AG09319 (cell line): Measurements from ENCODE around the gene LUC7L3.

Experiments used
- DNase-seq: peaks from one replicate; pipeline ENCODE4 v3.0.0-alpha.2; 2010; ENCODE audit warnings: low read depth; ENCODE audit errors: extremely low read depth
- TF ChIP-seq, protein P1 (sequence below): IDR thresholded peaks from 2 replicates; pipeline ENCODE4 v1.5.1; 2011; ENCODE audit warnings: low read depth, mild to moderate bottlenecking, inconsistent platforms, low read length, moderate library complexity

LUC7L3 gene

DNA sequence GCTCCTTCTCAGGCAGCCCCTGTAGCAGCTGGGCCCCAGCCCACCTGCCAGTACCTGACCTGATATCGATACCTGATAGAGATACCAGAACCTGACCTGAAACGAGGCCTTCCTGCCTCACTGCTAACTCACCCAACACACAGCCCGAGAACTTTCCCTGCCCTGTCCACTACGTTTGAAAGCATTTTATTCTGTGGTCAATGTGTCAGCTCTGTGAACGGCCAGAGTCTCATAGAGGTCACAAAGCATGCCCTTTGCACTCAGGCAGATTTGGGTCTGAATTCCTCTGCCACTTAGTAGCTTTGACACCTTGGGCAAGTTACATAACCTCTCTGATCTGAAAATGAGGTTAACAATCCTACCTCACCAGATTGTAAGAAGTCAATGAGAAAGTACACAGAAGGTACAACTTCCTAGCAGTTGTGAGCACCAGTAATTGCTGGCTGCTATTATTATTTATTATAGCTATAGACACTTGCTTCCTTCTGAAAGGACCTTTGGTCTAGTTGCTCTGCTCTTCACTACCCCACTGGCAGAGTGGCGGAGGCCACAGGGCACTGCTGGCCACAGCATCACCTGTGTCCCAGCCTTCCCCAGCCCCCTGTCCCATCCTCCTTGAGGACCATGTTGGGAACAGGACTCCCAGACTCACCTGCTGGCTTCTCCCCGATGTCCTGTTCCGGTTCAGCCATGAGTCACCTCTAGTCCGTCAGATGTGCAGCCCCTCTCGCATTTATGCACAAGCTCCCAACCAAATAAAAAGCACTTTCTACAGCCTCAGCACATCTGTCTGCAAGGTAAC lies 47.0 kb downstream of the LUC7L3 start:
- no peak for DNase-seq

DNA sequence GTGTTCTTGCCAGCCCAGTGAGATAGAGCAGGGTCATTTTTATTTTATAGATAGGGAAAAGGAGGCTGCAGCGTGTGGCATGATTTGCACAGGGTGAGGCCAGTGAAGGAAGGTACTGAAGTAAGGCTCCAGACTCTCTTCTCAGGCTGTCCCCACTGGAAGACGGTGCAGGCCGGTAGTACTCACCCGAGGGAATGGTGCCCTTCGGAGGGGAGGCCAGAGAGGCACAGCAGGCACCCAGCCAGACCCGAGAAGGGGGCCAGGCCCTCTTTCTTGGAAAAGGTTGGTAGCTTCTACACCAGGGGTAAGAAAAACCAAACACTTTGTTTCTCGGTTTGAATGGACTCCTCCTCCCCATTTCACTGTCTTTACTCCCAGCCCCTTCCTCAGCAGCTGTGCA lies 47.6 kb downstream of the LUC7L3 start:
- no peak for DNase-seq
- TF ChIP-seq, protein P1, sequence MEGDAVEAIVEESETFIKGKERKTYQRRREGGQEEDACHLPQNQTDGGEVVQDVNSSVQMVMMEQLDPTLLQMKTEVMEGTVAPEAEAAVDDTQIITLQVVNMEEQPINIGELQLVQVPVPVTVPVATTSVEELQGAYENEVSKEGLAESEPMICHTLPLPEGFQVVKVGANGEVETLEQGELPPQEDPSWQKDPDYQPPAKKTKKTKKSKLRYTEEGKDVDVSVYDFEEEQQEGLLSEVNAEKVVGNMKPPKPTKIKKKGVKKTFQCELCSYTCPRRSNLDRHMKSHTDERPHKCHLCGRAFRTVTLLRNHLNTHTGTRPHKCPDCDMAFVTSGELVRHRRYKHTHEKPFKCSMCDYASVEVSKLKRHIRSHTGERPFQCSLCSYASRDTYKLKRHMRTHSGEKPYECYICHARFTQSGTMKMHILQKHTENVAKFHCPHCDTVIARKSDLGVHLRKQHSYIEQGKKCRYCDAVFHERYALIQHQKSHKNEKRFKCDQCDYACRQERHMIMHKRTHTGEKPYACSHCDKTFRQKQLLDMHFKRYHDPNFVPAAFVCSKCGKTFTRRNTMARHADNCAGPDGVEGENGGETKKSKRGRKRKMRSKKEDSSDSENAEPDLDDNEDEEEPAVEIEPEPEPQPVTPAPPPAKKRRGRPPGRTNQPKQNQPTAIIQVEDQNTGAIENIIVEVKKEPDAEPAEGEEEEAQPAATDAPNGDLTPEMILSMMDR, result no peak

More for the DNA sequence above, 47.0 kb downstream of the LUC7L3 start:
- TF ChIP-seq, protein P1, result no peak

DNA sequence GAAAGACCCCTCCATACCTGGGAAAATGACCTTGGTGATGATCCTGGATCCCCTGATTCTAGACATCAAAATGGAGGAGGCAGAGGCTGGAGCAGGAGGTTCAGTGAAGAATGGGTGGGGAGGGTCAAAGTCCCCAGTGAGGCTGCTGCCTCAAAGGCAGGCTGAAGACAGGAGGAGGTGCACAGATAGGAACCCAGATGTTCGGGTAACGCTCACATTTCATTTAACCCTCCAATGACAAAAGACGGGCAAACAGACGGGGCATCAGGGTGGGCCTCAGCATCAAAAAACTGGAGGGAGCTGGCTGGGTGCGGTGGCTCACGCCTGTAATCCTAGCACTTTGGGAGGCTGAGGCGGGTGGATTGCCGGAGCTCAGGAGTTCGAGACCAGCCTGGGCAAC lies 48.0 kb downstream of the LUC7L3 start, which contains the start of gene ANKRD40CL:
Gene ANKRD40CL, minus strand, starts transcription at position 73 of the 400 bp plus-strand sequence. CDS start 605 bp downstream, outside the sequence.
- no peak for DNase-seq

DNA sequence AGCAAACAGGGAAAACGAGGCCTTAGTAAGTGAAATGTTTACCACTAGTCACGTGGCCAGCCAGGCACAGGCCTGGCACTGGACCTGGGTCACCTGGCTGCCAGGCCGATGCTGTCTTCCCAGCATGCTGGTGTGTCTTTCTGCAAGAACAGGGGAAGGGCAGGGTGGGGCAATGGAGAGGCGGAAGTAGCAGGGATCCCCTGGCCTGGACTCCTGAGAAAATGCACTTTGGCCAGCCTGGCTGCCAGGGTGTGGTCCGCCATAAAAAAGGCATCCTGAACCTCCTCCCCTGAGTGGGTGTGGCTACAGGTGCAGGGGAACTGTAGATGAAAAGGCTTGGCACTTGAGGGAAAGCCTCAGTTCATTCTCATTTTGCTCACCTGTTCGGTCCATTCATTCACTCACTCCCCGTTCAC lies 49.0 kb downstream of the LUC7L3 start:
- no peak for DNase-seq
- TF ChIP-seq, protein P1, result no peak

More for the DNA sequence above, 48.0 kb downstream of the LUC7L3 start, which contains the start of gene ANKRD40CL:
- TF ChIP-seq, protein P1, result no peak

DNA sequence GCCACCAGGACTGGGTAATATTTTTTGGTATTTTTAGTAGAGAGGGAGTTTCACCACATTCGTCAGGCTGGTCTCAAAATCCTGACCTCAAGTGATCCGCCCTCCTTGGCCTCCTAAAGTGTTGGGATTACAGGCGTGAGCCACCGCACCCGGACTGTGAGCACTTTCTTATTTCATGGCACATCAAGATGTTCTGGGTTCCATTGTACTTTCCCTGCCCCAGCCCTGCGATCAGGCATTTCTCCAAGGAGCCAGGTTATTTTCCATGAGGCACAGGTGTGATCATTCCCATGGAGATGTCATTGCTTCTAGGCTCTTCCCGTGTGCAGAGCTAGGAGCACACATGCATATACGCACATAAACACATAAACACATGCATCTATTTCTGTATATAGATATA lies 50.5 kb downstream of the LUC7L3 start:
- TF ChIP-seq, protein P1, result no peak
- no peak for DNase-seq

DNA sequence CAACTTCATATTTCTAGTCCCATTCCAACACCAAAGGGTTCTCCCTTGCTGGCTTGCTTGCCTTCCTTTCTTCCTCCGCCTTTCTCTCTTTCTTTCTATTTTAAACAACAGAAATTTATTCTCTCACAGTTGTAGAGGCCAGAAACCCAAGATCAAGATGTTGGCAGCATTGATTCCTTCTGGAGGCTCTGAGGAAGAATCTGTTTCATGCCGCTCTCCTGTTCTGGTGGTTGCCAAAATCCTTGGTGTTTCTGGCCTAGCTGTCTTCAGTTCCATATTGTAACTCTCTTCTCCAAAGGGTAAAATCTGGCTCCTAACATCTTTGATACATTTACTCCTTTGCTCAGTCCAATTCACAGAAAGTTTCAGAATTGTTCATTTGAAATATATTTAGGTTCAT lies 50.9 kb downstream of the LUC7L3 start:
- DNase-seq, result no peak
- TF ChIP-seq, protein P1, result no peak

DNA sequence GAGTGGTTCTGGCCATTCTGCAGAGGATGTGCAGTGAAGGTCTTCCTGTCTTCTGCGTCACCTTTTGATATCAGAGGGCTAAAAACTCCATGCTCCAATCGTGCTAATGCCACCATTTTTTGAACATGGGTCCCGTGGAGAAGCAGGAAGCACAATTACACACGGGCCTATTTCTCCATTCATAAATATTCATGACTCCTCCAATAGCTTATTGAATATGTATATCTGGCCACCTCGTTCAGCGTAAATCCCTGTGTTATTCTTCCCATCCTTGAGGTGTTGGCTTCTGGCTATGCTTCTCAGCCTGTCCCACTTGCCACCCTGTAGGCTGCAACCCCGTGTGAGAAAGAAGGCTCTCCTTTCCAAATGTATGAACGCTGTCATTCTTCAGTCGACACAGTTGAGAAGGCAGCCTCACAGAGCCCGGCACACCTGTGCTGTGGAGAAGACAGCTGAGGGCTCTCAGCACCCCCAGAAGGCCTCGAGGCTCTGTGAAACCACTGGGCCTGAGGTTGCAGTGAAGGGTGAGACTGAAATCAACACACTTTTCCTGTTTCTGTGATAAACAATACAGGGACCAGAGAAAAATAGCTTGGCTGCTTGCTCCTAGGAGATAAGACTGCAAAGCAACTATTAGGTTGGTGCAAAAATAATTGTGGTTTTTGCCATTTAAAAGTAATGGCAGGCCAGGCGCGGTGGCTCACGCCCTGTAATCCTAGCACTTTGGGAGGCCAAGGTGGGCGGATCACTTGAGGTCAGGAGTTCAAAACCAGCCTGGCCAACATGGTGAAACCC lies 52.8 kb downstream of the LUC7L3 start:
- TF ChIP-seq, protein P1, result no peak
- DNase-seq, result no peak
